Stimulated activated CD4-positive, alpha-beta T cell treated with anti-CD3 and anti-CD28 coated beads, Interleukin-1b, Interleukin-23, amount 100 ng/mL, for 4 hours (primary cell): ENCODE data around the gene GDPD4.

ENCODE experiments used
- DNase-seq, 2 donors: peaks; one replicate each; pipeline ENCODE4 v3.0.0-alpha.2; 2020; ENCODE audit warnings: low read depth in 2 of 2

The GDPD4 gene

DNA sequence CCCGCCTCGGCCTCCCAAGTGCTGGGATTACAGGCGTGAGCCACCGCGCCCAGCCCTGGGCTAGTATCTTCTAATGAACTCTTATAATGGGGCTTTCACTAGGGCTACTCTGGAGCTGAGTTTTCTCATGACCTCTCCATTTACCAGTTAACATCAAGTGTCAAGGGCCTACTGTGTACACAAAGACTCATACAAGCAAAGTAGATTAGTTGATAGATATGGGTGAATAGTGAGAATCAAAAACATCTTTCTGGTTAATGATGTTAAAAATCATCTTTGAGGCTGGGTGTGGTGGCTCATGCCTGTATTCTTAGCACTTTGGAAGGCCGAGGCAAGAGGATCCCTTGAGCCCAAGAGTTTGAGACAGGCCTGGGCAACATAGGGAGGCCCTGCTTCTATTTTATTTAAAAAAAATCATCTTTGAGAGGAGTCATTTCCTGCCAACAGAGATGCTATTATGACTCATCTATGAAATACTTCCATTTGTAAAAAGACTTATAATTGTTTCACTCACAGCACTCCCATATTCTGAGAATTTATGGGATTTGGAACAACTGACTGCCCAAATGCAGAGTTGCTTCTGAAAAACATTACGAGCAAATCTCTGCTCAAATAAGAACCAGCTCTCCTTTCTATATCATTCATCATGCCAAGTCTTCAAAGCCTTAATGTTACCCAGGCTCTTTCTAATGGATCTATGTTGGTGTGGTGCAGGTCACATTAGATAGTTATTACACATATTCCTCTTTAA, 57.0 kb downstream of the GDPD4 start:
- no peak for DNase-seq

DNA sequence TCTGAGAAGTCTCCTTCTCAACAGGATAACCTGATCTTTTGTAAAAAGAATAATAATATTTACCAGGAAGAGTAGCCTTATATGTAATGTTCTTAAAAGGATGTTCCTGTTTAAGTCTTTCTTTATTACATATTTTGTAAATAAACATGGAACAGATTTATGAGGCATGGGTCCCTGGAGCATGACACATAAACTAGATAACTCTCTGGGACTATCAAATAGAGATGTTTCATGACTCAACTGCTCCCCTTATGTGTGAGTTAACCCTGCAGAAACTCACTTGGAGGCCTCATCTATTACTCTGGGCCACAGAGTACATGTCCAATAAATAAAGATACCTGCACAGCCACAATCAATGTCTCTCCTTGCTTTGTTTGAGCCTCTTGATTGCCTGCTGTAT, 64.6 kb downstream of the GDPD4 start:
- DNase-seq, result no peak

DNA sequence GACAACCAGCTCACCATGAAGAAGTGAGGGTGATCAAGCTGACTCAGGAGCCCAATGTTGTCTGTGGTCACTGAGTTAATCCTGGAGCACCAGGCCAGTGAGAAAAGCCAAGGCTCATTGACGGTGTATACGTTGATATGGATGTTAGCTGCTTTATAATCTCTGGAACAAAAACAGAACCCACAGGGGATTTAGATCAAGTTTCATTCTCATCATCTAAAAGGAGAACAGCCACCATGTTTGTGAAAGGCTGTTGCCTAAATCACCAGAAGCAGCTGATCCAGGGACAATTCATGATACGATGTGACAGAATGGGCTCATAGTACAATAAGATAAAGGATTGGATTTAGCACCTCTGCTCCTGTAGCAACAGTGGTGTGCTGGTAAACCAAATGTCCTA, 68.5 kb downstream of the GDPD4 start:
- DNase-seq, result no peak

DNA sequence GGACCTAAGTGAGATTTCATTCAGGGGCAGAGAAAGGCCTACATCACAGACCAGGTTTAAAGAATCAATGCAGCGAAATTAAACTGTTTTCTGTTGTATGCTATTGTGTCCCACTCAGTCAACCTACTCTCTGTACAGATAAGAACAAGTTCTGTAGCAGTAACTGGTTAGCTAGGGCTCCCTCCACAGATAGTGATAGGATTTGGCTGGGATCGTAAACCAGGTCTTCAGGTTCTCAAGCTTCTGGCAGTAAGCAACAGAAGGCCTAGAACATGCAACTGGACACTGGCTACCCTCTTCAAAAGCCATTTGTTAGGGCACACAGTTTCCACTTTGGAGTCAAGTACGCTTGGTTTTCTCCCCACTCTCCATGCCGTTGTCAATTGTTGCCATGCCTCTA, 69.2 kb downstream of the GDPD4 start:
- no peak for DNase-seq

DNA sequence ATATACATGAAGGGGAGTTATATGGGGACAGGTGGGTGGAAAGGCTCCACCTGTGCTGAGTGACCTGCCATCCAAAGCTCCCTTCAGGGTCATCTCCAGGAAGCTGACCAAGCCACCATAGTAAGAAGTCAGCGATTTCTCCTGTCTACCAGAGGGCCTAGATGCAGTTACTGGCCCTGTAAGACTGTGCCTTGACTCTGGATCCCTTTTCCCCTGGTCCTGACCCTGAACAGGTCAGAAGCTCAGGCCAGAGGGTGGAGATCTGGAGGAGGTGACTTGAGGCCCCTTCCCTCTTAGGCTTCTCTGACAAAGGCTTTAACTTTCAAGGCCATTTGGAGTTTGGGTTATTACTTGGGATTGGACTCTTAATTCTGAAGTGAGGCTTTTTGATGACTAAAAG, 69.7 kb downstream of the GDPD4 start:
- DNase-seq, result no peak

- DNase-seq, result no peak
Measured at GRCh38 chr11:77230878-77231605, 70.4 kb downstream of the GDPD4 start.

DNA sequence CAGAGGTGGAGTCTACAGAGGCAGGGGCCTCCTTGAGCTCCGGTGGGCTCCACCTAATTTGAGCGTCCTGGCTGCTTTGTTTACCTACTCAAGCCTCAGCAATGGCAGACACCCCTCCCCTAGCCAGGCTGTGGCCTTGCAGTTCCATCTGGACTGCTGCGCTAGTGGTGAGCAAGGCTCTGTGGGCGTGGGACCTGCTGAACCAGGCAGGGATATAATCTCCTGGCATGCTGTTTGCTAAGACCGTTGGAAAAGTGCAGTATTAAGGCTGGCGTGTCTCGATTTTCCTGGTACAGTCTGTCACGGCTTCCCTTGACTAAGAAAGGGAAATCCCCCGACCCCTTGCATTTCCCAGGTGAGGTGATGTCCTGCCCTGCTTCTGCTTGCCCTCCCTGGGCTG, 77.7 kb downstream of the GDPD4 start:
- no peak for DNase-seq

GRCh38 chr11:77217156-77217555, 84.3 kb downstream of the GDPD4 start:
- DNase-seq, result no peak

- DNase-seq, result no peak
Measured at GRCh38 chr11:77215106-77215505, 86.4 kb downstream of the GDPD4 start.

DNA sequence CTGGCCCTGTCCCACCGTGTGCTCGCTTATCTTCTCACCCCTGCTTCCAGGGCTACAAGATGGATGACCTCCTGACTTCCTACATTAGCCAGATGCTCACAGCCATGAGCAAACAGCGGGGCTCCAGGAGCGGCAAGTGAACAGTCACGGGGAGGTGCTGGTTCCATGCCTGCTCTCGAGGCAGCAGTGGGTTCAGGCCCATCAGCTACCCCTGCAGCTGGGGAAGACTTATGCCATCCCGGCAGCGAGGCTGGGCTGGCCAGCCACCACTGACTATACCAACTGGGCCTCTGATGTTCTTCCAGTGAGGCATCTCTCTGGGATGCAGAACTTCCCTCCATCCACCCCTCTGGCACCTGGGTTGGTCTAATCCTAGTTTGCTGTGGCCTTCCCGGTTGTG, 86.9 kb downstream of the GDPD4 start:
- no peak for DNase-seq

DNA sequence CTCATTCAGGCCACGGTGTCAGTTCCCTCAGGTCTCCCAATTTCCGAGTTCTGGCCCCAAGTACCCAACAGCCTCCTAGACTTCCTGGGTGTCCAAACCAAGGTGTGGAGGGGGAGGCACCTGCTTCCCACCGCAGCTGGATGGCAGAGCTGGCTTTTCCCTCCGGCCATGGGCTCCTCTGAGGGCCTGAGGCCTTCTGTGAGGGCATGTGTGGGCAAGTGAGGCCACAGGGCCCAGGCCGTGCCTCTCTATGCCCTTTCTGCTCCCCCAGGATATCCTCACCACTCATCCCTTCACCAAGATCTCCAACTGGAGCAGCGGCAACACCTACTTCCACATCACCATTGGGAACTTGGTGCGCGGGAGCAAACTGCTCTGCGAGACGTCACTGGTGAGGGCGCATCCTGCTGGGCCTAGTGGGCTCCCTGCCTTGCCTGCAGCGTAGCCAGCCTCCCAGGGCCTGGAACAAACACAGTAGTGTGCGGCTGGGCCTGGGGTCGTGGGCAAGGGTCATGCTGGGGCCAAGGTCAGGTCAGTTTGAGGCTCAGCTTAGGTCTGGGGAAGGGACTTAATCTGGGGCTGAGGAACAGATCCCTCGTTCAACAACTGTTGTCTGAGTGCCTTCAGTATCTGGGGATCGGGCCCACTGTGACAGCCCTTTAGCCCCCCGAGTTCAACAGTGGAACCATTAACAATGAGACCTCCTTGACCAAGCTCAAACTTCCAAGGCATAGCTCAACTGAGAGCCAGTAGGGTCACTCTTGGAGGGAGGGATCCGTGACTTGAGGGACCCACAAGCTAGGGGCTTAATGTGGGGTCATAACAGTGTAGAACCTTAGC, 87.7 kb downstream of the GDPD4 start:
- no peak for DNase-seq

DNA sequence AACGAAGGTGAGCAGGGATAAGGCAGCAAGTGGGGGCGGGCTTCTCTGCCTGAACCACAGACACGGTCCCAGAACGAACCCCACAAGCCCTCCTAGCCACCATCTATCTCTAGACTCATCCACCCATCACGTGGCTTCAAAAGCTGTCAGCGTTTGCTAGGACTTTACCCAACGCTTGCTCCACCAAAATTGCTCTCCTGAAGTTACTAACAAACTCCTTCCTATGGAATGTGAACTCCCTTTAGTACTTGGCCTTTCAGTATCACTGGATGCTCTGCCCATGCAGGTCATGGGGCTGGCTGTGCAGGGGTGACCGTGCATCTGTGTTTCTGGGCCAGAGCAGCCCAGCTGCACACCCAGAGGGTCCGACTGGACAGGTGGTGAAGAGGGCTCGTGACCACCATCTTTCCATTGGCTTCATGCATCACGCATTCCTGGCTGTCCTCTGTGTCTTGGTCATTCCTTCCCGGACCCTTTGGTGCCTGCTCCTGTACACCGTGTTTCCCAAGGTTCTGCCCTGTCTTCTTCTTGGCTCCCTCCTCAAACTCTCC, 88.4 kb downstream of the GDPD4 start:
- no peak for DNase-seq

DNA sequence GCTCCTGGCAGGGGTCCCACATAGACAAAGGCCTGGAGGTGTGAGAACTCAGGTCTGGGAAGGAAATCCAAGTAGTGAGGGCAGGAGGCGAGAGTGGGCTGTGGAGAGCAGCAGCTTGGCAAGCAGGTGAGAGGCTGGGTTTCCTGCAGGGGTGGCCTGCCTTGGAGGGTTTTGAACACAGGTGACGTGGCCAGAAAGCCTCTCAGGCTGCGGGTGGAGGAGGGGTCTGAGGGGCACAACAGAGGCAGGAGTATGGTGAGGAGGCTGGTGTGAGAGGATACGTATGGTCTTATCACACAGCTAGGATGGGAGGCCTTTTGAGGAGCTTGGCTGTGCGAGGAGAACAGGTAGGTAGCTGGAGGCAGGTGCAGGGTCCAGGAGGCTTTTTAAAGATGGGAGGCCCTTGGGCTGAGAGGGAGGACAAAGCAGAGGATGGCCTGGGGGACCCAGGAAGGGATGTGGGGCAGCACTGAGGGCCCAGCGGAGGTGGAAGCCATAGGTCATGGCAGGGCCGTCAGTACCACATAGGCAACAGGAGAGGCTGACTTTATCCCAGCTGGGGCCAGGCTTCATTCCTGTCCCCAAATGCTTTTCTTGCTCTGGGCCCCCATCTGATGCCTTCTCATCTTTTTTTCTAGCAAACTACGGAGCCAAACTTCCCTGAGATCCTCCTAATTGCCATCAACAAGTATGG, 89.0 kb downstream of the GDPD4 start:
- no peak for DNase-seq

DNA sequence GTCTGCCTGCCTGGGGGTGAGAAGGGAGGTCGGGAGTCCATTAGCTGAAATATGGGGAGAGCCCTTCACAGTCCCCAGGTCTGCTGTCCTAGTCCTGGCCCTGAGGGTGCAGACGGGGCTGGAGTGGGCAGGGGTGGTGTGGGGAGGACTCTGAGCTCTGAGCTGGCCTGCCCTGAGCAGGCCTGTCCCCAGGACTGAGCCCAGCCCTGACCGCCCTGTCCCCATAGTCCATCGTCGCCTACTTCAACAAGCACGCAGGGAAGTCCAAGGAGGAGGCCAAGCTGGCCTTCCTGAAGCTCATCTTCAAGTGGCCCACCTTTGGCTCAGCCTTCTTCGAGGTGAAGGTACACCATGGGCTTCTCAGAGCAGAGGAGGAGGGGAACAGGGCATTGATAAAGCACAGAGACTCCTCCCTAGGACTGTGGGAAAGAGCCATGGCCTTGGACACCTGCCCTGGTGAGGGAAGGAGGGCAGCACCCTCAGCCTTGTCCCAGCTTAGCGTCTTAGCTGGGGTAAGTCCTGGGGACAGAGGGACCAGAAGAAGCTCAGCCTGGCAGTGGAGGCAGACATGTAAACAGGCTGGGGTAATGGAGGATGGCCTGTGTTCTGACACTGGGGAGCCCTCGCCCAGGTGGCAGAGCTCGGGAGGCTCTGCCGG, 89.8 kb downstream of the GDPD4 start:
- no peak for DNase-seq

DNA sequence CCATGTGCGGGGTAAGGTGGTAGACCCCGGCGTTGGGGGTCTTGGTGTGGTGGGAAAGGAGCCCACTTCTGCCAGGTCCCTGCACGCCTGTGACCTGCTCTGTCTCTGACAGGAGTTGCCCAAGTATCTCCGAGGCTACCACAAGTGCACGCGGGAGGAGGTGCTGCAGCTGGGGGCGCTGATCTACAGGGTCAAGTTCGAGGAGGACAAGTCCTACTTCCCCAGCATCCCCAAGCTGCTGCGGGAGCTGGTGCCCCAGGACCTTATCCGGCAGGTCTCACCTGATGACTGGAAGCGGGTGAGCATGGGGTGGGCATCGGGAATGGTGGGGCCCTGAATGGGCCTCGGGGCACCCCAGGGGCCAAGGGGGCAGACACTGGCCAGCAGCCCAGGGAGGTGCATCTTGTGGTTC, 90.4 kb downstream of the GDPD4 start:
- DNase-seq, result no peak

- DNase-seq, result no peak
Measured at GRCh38 chr11:77209663-77210062, 91.8 kb downstream of the GDPD4 start.

DNA sequence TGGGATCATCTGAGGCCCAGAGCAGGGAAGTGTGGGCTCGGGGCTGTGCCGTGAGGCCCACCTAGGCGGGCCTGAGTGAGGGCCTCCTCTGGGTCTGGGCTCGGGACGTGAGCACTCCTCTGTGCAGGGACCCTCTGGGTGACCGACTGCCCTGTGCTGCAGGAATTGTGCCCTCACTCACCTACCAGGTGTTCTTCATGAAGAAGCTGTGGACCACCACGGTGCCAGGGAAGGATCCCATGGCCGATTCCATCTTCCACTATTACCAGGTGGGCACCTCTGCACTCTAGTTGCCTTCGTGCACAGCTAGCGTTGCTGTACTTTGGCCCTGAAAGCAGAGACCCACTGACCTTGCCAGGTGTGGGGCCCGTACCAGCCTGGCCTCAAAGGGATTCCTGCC, 93.0 kb downstream of the GDPD4 start:
- no peak for DNase-seq

DNA sequence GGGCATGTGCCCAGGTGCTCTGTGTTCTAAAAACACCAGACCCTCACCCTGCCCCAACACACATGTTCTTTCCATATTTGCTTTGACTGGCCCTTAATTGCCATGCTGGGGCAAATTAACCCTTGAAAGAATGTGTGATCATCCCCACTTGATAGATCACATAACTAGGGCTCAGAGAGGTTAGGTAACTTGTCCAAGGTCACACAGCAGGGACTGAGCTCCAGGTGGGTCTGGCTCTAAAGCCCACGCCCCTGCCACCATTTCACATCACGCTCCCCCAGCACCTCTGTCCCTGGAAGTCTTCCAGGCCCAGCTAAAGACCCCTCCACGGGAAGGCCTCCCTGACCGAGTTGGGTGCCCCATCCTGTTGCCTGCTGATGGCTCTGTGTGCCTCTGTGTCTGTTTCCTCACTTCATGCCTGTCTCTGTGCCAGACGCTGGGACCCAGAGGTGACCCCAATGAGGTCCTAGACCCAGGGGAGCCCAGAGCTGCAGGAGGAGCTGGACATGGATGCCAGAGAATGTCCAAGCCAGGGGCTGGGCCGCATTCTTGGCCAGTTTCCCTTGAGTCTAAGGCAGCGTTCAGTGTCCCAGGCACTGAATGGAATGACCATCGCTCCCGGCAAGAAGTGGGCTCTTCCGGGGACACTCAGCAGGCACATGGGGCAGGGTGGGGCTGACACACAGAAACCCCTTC, 93.7 kb downstream of the GDPD4 start:
- DNase-seq, result no peak

- no peak for DNase-seq
Measured at GRCh38 chr11:77207019-77207485, 94.4 kb downstream of the GDPD4 start.

DNA sequence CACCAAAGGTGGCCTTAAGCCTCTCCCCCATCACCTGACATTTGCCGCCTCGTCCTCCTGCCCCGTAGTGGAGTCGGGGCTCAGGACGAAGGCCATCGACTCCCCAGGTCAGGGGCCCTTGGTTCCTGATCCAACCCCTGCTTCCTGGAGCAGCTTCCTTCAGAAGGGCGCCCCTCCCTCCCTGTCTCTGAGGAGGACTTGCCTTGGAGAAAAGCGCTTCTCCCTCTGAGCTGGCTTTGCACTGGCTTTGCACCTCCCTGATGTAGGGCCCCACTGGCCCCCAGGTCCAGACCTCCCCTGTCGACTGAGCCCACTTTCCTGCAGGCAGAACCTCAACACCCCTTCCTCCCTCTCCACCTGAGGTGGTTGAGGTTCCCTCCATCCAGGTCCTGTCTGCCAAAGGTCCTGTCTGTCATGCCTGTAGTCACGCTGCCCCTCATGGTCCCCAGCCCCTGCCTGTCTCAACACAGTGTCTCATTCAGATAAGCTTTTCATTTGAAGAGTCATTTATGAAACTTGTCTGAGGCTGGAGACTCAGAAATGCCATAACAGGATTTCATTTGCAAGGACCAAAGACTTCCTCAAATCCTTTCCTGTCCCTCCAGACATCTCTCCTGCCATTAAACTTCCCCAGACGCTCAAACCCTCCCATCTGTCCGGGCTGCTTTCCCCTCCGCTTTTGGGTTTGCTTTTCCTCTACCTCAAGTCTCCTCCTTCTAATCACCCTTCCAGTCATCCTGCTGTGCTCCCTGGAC, 95.0 kb downstream of the GDPD4 start:
- no peak for DNase-seq
